Sigmoid colon (tissue), 4 donors: ENCODE measurements around the gene SLC6A18.

Source experiments
- EP300 ChIP-seq, 4 donors: sonication (generic); formaldehyde crosslinking; IDR thresholded peaks; one replicate each; pipeline ENCODE4 v1.6.1; 2017; ENCODE audit warnings: antibody characterized with exemption in 4 of 4
- POLR2AphosphoS5 ChIP-seq, 4 donors: sonication (generic); formaldehyde crosslinking; IDR thresholded peaks; one replicate each; pipeline ENCODE4 v1.6.1; 2017; ENCODE audit warnings: antibody characterized with exemption in 4 of 4
- TF ChIP-seq, protein P1 (sequence below), 4 experiments: fragments of 450-650 bp in 3 of 4; fragments of 200-600 bp in 1 of 4; IDR thresholded peaks; one replicate each; pipeline ENCODE4 v1.5.1; 2016 to 2019; ENCODE audit warnings: antibody characterized with exemption in 4 of 4, mild to moderate bottlenecking in 3 of 4, moderate library complexity in 2 of 4

DNA sequence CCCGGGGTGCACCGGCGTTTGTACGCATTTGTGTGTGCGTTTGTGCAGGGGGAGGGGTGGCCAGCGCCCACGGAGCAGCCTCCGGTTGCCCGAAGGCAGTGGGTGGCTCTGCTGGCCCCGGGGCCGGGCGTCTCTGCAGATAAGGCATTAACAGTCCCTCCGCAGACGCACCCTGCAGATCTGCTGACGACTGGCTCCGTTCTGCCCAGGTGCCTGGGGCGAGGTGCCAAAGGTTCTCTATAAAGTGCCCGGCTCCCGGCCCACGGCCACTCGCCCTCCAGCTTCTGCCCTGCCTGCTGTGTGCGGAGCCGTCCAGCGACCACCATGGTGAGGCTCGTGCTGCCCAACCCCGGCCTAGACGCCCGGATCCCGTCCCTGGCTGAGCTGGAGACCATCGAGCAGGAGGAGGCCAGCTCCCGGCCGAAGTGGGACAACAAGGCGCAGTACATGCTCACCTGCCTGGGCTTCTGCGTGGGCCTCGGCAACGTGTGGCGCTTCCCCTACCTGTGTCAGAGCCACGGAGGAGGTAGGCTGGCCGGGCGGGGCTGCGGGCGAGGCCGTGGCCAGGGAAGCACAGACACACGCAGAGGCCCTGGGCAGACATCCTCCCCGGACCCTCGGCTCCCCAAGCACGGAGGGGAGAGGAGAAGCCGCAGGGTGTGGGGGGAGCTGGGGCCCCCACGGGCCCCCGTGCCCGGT is 23.7 kb upstream of the SLC6A18 start, which contains the start of gene SLC6A19:
- no peak for TF ChIP-seq EP300 (IDR thresholded peaks at IDR 0.05)
- TF ChIP-seq, protein P1, sequence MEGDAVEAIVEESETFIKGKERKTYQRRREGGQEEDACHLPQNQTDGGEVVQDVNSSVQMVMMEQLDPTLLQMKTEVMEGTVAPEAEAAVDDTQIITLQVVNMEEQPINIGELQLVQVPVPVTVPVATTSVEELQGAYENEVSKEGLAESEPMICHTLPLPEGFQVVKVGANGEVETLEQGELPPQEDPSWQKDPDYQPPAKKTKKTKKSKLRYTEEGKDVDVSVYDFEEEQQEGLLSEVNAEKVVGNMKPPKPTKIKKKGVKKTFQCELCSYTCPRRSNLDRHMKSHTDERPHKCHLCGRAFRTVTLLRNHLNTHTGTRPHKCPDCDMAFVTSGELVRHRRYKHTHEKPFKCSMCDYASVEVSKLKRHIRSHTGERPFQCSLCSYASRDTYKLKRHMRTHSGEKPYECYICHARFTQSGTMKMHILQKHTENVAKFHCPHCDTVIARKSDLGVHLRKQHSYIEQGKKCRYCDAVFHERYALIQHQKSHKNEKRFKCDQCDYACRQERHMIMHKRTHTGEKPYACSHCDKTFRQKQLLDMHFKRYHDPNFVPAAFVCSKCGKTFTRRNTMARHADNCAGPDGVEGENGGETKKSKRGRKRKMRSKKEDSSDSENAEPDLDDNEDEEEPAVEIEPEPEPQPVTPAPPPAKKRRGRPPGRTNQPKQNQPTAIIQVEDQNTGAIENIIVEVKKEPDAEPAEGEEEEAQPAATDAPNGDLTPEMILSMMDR (IDR thresholded peaks at IDR 0.05), result no peak
- TF ChIP-seq POLR2AphosphoS5 (IDR thresholded peaks at IDR 0.05), result no peak
